Psoas muscle (tissue), 8 donors: ENCODE data around the gene NTRK2. TPM values are rescaled to one million over a fixed set of nuclear protein-coding genes. Genes with fewer than 3 reads are reported as not detected.

Source experiments
- ATAC-seq, 4 donors: fragments of 200-7000 bp; cut with Tn5 transposase; one replicate each; pipeline ENCODE4 v1.9.1; 2020; ENCODE audit warnings: moderate library complexity in 3 of 4, mild to moderate bottlenecking in 2 of 4
- DNase-seq, 2 donors: peaks; one replicate each; pipeline ENCODE4 v3.0.0-alpha.2; 2020
- H3K27ac ChIP-seq: fragments of 200-600 bp; one replicate; pipeline ENCODE4 v1.8.0; 2022
- H3K27me3 ChIP-seq, 3 donors: fragments of 200-600 bp in 1 of 3; one replicate each; pipeline versions ENCODE4 v1.6.1 to v1.8.0; 2013 to 2022; ENCODE audit warnings: low read length in 2 of 3, mild to moderate bottlenecking in 2 of 3, moderate library complexity in 1 of 3; ENCODE audit not compliant: insufficient read depth in 3 of 3
- H3K36me3 ChIP-seq, 2 donors: fragments of 200-600 bp in 1 of 2; one replicate each; pipeline versions ENCODE4 v1.6.1 to v1.8.0; 2013 to 2022; ENCODE audit warnings: low read depth in 1 of 2, mild to moderate bottlenecking in 1 of 2, moderate library complexity in 1 of 2; ENCODE audit not compliant: insufficient read depth in 1 of 2
- H3K4me1 ChIP-seq: fragments of 200-600 bp; one replicate; pipeline ENCODE4 v1.8.0; 2022
- H3K4me3 ChIP-seq: fragments of 200-600 bp; one replicate; pipeline ENCODE4 v1.8.0; 2022; ENCODE audit warnings: mild to moderate bottlenecking
- H3K9me3 ChIP-seq: fragments of 200-600 bp; one replicate; pipeline ENCODE4 v1.8.0; 2022
- WGBS, 3 donors: extraction: QIAGEN DNeasy Blood & Tissue Kit; methylation state at CpG; one replicate each; pipeline versions ENCODE4 v1.1.6 to v1.1.7; 2013; 5-methylcytosine and 5-hydroxymethylcytosine counted together
- intact Hi-C, 2 donors: fragments of 100-400 bp; cut with DNase I; formaldehyde crosslinking; loops; one replicate each; pipeline versions ENCODE4 v1.11.0 to v1.14.2; 2022
- polyA plus RNA-seq, 3 donors: library from polyadenylated mRNA; stranded (reverse); fragments of 200-250 nt; gene quantifications; one replicate each; pipeline ENCODE4 v1.2.3, GENCODE V29; 2013
- total RNA-seq, 4 donors: library from RNA; stranded (reverse); fragmentation: NEBNext Ultra II Directional in 2 of 4; extraction: Animal tissue kit (Norgen Biotek cat#: 25700) in 2 of 4; gene quantifications; one replicate each; pipeline versions ENCODE4 v1.2.1 to v1.2.4, GENCODE V29; 2021 to 2023
- TF ChIP-seq, protein P1 (sequence below): fragments of 200-600 bp; IDR thresholded peaks from one replicate; pipeline ENCODE4 v1.8.0; 2022; ENCODE audit warnings: antibody characterized with exemption
- donor health status: healthy with polysubstance abuse.
- donor health status: DM: no; HTN: no; CAD: no; lungs with moderate emphysema.
- donor health status: Bipolar disorder and iron deficiency.
- donor health status: healthy.
- donor health status: DM: yes; HTN: yes; CAD: no.
- donor health status: DM: no; HTN: no; CAD: no.
- donor health status: DM: no; HTN: no; CAD: no.
- donor health status: DM: yes; HTN: yes; CAD: no.

The NTRK2 gene
- total and polyA plus RNA-seq, 7 donors, result 0.46 to 3.6 (median 1.4) TPM

DNA sequence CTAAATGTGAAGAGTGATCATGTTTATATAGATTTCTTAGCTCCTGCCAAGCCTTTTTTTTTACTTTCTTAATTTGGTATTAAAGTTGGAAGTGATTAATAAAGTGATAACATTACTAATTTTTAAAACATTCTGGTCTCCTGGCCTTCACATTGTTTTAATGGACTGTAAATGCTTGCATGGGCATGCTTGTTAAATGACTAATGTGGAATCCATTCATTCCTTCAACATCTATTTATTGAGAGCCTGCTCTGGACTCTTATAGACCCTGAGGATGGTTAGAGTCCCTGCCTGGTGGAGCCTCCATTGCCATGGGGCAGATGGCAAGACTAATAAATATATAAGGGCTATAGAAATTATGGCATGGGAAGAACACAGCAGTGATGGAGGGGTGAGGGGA lies 103.5 kb downstream of the NTRK2 start:
- DNase-seq (no peak), ATAC-seq (no peak)
- intact Hi-C loops, result no loop called here
- H3K27ac ChIP-seq, result no peak overlapping the region
- TF ChIP-seq, protein P1, sequence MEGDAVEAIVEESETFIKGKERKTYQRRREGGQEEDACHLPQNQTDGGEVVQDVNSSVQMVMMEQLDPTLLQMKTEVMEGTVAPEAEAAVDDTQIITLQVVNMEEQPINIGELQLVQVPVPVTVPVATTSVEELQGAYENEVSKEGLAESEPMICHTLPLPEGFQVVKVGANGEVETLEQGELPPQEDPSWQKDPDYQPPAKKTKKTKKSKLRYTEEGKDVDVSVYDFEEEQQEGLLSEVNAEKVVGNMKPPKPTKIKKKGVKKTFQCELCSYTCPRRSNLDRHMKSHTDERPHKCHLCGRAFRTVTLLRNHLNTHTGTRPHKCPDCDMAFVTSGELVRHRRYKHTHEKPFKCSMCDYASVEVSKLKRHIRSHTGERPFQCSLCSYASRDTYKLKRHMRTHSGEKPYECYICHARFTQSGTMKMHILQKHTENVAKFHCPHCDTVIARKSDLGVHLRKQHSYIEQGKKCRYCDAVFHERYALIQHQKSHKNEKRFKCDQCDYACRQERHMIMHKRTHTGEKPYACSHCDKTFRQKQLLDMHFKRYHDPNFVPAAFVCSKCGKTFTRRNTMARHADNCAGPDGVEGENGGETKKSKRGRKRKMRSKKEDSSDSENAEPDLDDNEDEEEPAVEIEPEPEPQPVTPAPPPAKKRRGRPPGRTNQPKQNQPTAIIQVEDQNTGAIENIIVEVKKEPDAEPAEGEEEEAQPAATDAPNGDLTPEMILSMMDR, result no peak
- no peak overlapping the region for H3K4me3 ChIP-seq
- no peaks in the 10 kb centered on the region for H3K27me3 ChIP-seq
- no peaks in the 10 kb centered on the region for H3K9me3 ChIP-seq
- H3K4me1 ChIP-seq, result no peaks in the 10 kb centered on the region
- H3K36me3 ChIP-seq, result no peaks in the 10 kb centered on the region

DNA sequence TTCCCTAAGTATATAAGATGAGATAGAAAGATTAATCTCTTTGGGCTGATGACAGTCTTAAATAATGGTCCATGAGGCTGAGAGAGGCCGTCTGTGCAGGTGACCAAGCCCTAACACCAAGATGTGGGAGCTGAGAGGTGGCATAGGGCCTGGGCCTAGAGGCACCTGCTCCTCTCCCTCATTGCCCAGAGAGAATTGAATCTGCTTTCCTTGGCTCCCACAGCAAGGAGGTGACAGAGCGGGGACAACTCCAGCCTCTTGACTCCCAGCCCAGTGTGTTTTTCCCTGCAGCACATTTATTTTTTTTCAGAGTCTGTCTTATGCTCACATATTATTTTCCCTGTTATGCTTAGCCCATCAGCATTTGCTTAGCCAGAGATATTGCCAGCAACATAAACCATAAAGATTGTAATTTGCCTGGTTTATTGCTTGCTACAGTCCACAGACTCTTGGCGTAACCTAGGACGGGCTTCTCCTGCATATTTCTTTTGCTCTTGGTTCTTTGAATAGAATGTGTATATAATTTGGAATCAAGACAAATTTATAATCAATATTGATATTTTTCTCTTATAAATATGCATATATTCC lies 105.6 kb downstream of the NTRK2 start:
- Histone ChIP-seq H3K36me3 (no peaks in the 10 kb centered on the region), H3K4me1 (no peaks in the 10 kb centered on the region), H3K27me3 (no peaks in the 10 kb centered on the region), H3K27ac (no peak overlapping the region), H3K9me3 (no peaks in the 10 kb centered on the region), H3K4me3 (no peak overlapping the region)
- intact Hi-C loops, result no loop called here
- no peak for DNase-seq
- ATAC-seq, result no peak
- TF ChIP-seq, protein P1, result no peak
- WGBS, 3 donors, result 51 to 59% (median 53%) methylated on average over 4 of the region's 4 CpGs

- Histone ChIP-seq H3K27me3 (no peaks in the 10 kb centered on the region), H3K36me3 (no peaks in the 10 kb centered on the region), H3K4me1 (no peaks in the 10 kb centered on the region), H3K27ac (no peak overlapping the region), H3K4me3 (no peak overlapping the region), H3K9me3 (no peaks in the 10 kb centered on the region)
- WGBS, 3 donors, result 68 to 70% (median 70%) methylated on average over 5 of the region's 5 CpGs
- intact Hi-C loops, result no loop called here
- DNase-seq, result no peak
- ATAC-seq, result no peak
- TF ChIP-seq, protein P1, result no peak
Observed at GRCh38 chr9:84778570-84778969, 109.0 kb downstream of the NTRK2 start.

DNA sequence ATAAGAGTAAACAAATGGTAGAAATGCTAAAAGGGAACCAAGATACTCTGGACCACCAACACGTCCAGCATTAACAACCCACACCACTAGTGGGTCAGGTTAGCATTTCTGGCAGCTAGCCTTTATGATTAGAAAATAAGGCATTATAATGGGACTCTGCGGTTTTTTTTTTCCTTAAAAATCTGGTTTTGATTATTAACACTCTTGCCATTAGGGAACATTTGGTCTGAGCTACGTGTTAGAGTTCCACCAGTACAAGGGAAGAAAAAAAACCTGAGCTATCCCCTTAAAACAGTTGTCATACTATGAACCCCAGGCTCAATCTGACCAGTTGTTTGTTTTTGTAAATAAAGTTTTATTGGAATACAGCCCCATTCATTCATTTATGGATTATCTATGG lies 110.4 kb downstream of the NTRK2 start:
- intact Hi-C loops, result no loop called here
- Histone ChIP-seq H3K9me3 (no peaks in the 10 kb centered on the region), H3K36me3 (no peaks in the 10 kb centered on the region), H3K4me1 (no peaks in the 10 kb centered on the region), H3K27me3 (no peaks in the 10 kb centered on the region), H3K27ac (no peak overlapping the region), H3K4me3 (no peak overlapping the region)
- ATAC-seq (no peak), DNase-seq (no peak)
- TF ChIP-seq, protein P1, result no peak
- WGBS, 3 donors, result 55 to 74% (median 61%) methylated on average over 3 of the region's 3 CpGs

- WGBS, 3 donors, result 91 to 92% (median 91%) methylated on average over 5 of the region's 5 CpGs
- Histone ChIP-seq H3K27ac (no peak overlapping the region), H3K9me3 (no peaks in the 10 kb centered on the region), H3K36me3 (no peaks in the 10 kb centered on the region), H3K27me3 (no peaks in the 10 kb centered on the region), H3K4me3 (no peak overlapping the region), H3K4me1 (no peaks in the 10 kb centered on the region)
- ATAC-seq, result no peak
- TF ChIP-seq, protein P1, result no peak
- intact Hi-C loops, result no loop called here
- no peak for DNase-seq
Observed at GRCh38 chr9:84780385-84780784, 110.9 kb downstream of the NTRK2 start.
